ENCODE results near the gene RANBP17. TPM values are rescaled to one million over a fixed set of nuclear protein-coding genes. Genes with fewer than 3 reads are reported as not detected.

The RANBP17 gene
- total RNA-seq, 1 experiment from 2014 or later, result 28.9 TPM

GRCh38 chr5:171335616-171336015, 473.8 kb downstream of the RANBP17 start:
- Histone ChIP-seq H3K27ac (no peak overlapping the region), H3K4me1 (peaks cover 8% of the 10 kb centered on the region), H3K4me3 (no peak overlapping the region), H3K9me3 (replicated peaks) (no peaks in the 10 kb centered on the region), H3K36me3 (no peaks in the 10 kb centered on the region; the same call in none of the 2 replicates), H3K27me3 (no peaks in the 10 kb centered on the region)
- DNase-seq, result no peak

- no peak overlapping the region for H3K4me3 ChIP-seq
- H3K4me1 ChIP-seq, result no peaks in the 10 kb centered on the region
- H3K9me3 ChIP-seq (replicated peaks), result no peaks in the 10 kb centered on the region
- no peaks in the 10 kb centered on the region; the same call in none of the 2 replicates for H3K36me3 ChIP-seq
- DNase-seq, result no peak
- no peaks in the 10 kb centered on the region for H3K27me3 ChIP-seq
- no peak overlapping the region for H3K27ac ChIP-seq
Measured at GRCh38 chr5:171336521-171337209, 474.8 kb downstream of the RANBP17 start.

DNA sequence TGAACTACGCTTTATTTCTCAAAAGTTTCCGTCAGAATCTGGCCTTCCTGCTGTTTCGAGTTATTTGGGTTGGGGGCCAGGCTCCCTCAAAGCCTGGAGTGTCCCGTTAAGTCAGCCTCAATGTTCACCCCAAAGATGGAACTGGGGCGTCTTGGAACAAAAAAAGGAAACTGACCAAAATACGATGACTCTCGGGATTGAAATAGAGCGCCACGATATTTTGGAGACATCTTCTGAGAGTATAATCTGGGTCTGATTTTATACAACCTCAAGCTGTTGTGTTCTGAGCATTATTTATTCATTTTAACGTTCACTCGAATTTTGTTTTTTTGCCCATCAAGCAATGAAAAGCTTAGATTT, 475.4 kb downstream of the RANBP17 start:
- DNase-seq, result no peak
- no peaks in the 10 kb centered on the region for H3K9me3 ChIP-seq (replicated peaks)
- no peaks in the 10 kb centered on the region for H3K4me1 ChIP-seq
- H3K4me3 ChIP-seq, result no peak overlapping the region
- H3K36me3 ChIP-seq, result no peaks in the 10 kb centered on the region; the same call in none of the 2 replicates
- H3K27me3 ChIP-seq, result no peaks in the 10 kb centered on the region
- no peak overlapping the region for H3K27ac ChIP-seq

DNA sequence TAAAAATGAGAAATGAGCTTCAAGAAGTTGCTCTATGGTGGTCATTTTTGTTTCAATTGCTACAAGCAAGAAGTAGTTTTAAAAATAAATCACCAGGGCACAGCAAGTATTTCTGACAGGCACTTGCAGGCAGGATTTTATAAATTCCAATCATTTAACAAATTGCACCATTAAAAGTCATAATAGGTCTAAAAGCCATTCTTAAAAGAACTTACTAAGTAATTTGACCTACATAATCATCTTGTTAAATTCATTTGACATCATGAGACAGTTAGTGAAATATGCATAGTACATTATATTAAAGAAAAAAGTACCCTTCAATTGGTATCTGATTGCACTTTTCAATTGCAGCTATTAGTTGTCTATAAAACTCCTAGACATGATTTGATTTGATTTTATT, 478.2 kb downstream of the RANBP17 start:
- Histone ChIP-seq H3K36me3 (no peaks in the 10 kb centered on the region), H3K27ac (no peak overlapping the region), H3K9me3 (replicated peaks) (no peaks in the 10 kb centered on the region), H3K27me3 (no peaks in the 10 kb centered on the region), H3K4me1 (no peaks in the 10 kb centered on the region), H3K4me3 (no peak overlapping the region)
- DNase-seq, result no peak

- Histone ChIP-seq H3K9me3 (replicated peaks) (no peaks in the 10 kb centered on the region), H3K4me3 (no peak overlapping the region), H3K4me1 (no peaks in the 10 kb centered on the region), H3K27me3 (no peaks in the 10 kb centered on the region), H3K36me3 (no peaks in the 10 kb centered on the region), H3K27ac (no peak overlapping the region)
- no peak for DNase-seq
Measured at GRCh38 chr5:171340491-171340890, 478.7 kb downstream of the RANBP17 start.

- Histone ChIP-seq H3K36me3 (no peaks in the 10 kb centered on the region), H3K9me3 (replicated peaks) (no peaks in the 10 kb centered on the region), H3K27ac (no peak overlapping the region), H3K4me1 (no peaks in the 10 kb centered on the region), H3K4me3 (no peak overlapping the region), H3K27me3 (no peaks in the 10 kb centered on the region)
- peak; percentile 59 to 86 for DNase-seq
Measured at GRCh38 chr5:171342362-171343111, 480.7 kb downstream of the RANBP17 start.

DNA sequence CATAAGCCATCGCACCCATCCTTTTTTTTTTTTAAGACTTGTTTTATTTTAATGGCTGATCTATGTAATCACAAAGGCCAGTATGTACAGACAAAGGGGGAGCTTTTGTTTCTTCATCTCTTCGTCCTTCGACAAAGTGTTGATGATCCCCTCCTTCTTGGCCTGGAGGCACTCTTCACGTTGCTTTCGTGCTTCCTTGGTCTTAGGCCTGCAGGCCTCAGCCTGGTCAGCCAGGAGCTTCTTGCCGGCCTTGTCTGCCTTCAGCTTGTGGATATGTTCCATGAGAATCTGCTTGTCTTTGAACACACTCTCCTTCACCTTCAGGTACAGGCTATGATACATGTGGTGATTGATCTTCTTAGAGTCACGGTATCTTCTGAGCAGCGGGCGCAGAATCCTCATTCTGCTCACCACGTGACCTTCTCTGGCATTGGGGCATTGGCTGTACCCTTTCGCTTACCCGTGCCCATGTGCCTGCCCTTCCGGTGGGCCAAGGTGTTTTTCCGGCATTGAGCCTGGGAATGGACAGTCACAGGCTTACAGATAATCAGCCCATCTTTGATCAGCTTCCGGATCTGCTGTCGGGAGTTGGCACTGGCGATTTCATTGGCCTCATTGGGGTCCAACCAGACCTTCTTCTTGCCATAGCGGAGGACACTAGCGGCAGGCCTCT, 483.3 kb downstream of the RANBP17 start:
- no peak overlapping the region for H3K4me3 ChIP-seq
- no peak overlapping the region for H3K27ac ChIP-seq
- no peak for DNase-seq
- H3K9me3 ChIP-seq (replicated peaks), result no peaks in the 10 kb centered on the region
- no peaks in the 10 kb centered on the region for H3K4me1 ChIP-seq
- H3K36me3 ChIP-seq, result no peaks in the 10 kb centered on the region
- H3K27me3 ChIP-seq, result no peaks in the 10 kb centered on the region

Other genes starting within 250 kb of the RANBP17 start
- not detected in 2 replicates for gene GABRP, start 78.3 kb upstream of the RANBP17 start, total RNA-seq (2014; rRNA removed; shearing (Covaris generic))

All from SJCRH30 (cell line).